NOMO-1 (cell line): Measurements from ENCODE around the gene BCAR1.
A peak's percentile ranks its signal among the peaks of the same experiment; 100 is the strongest.
"Not testable (repeated sequence)": the region's sequence is repeated elsewhere in the genome, so short reads cannot be mapped to it uniquely, and the experiment has no call there.

Experiments used
- DNase-seq, 2 experiments: peaks; one replicate each; lab custom pipeline; 2025; ENCODE audit not compliant: unreplicated experiment in 2 of 2; lab: John Stamatoyannopoulos, UW

BCAR1 gene

DNA sequence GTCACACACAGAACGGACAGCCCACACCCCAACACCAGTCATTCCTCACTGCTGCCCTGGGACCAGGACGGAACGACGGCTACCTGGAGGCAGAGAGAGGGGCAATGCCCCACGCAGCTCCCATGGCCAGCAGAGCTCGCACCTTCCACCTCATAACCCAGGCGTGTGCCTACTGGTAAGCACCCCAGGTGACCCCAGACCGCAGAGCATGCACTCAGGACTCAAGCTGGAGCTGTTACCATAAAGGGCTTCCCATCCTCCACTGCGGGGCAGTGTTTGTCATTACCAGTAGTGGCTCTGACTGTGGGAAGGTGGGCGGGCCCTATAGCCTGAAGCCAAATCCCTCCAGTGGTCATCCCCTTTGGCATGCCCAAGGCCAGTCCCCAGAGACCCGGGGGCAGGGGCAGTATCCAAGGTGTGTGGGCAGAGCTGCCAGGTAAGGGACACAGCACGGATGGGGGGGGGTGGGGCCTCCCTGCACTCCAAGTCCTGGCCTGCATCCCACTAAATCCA lies 4.7 kb upstream of the BCAR1 start:
- no peak for DNase-seq

DNA sequence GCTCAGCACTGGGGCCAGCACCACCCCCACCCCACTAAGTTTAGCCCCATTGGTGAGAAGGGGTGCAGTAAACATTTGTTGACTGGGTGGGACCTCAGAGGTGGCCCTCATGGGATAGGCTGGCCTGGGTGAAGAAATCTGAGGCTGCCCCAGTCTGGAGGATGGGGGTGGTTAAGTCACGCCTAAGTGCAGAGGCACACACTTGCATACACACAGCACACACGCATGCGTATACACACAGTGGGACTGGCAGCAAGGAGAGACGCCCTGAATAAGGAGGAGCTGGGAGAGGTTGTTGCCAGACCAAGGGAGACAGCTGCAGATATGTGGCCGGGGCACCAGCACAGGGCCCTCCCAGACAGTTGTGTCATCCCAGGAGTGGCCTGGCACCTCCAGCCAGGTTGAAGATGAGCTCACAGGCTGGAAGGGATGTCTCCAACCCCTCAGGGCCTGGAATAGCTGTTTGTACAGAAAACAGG lies 3.0 kb upstream of the BCAR1 start:
- DNase-seq = no peak

GRCh38 chr16:75252946-75253911 lies 1.8 kb upstream of the BCAR1 start:
- no peak for DNase-seq

DNA sequence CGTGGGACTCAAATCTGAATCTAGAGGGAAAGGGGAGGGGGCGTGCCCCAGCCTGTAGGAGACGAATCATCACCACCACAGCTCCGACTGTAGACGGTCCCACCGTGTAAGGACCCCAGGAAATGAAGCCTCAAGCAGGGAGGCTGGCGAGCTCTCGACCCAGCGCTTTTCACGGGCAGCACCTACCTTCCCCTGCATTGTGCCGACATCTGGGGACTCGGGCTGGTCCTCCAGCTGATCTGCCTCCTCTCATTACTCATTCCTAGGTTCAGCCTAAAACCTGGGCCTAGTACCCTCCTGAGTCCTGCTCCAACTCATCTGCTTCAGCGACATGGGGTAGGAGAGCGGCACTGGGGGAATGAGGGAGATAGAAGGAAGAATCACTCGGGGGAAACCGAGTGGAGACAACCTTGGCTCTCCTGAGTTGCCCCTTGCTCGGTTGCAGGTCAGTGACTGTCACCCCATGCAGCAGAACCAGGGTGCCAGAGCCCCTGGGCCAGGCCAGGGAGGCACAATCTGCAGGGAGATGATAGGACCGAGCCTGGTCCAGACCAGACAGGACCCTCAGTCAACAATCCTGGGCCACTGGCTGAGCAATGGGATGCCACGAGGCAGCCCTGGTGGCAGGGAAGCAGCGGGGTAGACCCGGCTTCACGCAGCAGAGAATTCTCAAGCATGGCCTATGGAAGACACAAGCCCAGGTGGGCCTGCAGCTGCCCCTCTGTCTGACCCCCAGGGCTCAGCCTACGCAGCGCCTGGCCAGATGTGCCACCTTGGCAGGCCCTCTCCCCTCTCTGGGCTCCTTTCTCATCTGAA lies 833 bp upstream of the BCAR1 start:
- DNase-seq = no peak

GRCh38 chr16:75250809-75251279 lies 580 bp downstream of the BCAR1 start:
- peak in 1 of 2 experiments; percentile 17 for DNase-seq

DNA sequence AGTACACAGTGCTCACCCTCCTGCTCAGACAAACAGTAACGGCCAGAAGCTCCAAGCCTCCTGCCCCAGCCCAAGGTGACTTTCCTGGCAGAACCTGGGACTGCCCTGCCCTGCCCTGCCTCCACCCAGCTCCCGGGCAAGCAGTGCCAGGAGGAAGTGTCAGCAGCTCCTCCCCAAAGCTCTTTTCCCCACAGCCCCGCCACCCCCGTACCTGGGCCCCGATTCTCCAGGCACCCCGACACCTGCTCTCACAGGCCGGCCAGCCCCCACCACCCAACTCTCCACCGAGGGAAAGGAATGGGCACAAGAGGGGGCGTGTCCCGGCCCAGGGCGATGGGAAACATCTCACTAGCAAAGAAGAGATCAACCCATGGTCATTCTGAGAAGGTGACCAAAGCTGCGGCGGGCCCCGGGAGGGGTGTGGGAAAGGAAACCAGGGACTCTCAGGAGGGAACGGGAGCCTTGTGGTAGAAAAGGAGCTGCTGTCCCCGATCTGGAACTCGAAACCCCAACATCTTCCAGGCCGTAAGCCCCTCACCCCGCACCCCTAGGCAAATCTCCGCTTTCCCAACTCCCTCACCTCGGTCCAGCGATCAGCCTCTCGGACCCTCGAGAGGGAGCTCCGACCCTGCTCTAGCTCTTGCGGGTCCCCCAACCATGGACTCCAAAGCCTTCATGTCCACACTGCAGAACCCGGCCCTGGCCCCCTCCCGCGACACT lies 1.2 kb downstream of the BCAR1 start:
- no peak for DNase-seq

DNA sequence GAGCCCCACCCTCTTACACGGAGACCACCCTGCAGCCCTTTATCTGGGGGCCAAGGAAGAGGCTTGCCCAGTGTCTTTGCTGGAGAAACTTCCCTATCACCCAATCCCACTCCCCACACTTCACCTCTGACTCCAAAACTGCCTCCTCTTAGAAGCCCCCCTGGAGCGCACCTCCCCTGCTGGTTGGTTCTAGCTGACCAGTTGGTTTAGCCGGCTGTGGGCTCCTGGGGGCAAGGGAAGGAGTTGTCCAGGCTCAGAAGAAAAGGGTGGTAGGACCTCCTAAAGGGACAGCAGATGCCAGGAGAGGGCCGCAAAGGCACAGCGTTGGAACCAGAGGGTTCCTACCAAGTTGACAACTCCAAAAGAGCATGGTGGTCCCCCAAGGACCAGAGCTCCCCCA lies 2.0 kb downstream of the BCAR1 start:
- DNase-seq = no peak

GRCh38 chr16:75248536-75249380 lies 2.7 kb downstream of the BCAR1 start:
- DNase-seq = no peak

- no peak for DNase-seq
Observed at GRCh38 chr16:75248142-75248535, 3.3 kb downstream of the BCAR1 start.

DNA sequence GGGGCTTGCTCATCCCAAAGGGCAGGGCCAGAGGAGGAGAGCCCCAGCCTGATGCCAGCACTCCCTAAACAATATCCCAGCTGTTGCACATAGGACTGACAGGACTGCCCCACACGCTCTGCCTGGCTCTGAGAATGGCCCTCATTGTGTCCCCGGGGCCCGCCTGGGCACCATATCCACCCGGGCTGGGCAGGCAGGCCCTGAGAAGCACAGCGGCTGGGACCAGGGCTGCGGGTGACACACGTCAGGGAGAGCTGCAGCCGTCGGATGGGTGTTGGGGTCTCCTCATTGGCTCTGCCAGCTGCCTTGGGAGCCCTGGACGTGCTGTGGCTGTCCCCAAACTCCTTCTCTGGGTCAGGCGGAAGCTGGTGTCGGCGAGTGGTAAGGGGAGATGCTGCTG lies 4.2 kb downstream of the BCAR1 start:
- DNase-seq = no peak

DNA sequence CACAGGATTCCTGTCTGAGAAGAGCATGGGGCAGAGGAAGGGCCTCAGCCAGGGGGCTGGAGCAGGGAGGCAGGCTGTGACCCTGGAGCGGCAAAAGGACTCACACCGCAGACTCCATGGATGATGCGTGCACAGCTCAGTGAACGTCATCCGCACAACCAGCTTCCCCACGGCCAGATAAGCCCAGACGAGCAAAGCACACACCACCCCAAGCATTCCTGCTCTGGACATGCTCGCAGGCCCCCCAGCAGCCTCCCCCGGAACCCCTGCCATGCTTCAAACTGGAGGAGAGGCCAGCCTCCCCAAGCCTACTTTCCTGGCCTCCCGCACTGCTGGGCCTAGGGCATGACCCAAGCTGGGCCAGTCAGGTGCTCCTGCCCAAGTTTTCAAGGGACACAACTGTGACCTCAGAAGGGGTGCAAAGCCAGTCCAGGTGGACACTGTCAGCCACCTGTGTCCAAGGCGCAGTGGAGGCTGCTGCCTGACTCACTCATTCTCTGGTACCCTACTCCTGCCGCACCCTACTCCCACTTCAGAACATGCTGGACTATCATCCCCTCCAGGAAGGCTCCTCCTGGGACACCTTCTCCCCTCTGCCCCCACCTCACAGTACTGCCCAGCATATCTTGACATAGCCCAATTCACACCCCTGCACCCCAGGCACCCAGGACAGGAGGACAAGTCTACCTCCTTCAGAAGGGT lies 4.8 kb downstream of the BCAR1 start:
- no peak for DNase-seq

- DNase-seq = peak; percentile 24 to 65
Observed at GRCh38 chr16:75244844-75245758, 6.3 kb downstream of the BCAR1 start.

DNA sequence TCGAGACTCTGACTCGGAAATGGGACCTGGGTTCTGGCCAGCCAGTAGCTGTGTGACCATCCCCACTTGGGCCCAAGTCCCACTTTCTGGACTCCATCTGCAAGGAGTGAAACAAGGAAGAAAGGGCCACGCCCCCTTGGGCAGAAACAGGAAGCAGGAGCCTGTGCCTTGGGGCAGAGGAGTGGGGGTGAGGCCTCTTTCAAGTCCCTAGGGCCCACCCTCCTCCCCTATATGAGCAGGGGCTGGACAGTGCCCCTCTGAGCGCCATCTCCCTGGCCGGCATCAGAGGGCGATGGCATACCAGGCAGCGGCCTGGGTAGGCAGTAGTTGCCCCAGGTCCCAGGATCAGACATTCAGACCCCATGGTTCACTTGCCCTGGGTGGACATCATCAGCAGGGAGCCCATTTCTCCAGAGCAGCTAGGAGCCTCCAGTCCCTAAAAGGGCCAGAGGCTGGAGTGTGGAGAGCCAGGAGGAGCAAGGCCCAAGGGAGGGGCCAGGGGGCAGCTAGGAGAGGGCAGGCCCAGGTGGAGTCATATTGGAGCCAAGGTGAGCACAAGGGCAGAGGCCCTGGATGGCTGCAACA lies 7.1 kb downstream of the BCAR1 start:
- peak; percentile 16 to 29 for DNase-seq

- DNase-seq = no peak
Observed at GRCh38 chr16:75243667-75244224, 7.7 kb downstream of the BCAR1 start.

DNA sequence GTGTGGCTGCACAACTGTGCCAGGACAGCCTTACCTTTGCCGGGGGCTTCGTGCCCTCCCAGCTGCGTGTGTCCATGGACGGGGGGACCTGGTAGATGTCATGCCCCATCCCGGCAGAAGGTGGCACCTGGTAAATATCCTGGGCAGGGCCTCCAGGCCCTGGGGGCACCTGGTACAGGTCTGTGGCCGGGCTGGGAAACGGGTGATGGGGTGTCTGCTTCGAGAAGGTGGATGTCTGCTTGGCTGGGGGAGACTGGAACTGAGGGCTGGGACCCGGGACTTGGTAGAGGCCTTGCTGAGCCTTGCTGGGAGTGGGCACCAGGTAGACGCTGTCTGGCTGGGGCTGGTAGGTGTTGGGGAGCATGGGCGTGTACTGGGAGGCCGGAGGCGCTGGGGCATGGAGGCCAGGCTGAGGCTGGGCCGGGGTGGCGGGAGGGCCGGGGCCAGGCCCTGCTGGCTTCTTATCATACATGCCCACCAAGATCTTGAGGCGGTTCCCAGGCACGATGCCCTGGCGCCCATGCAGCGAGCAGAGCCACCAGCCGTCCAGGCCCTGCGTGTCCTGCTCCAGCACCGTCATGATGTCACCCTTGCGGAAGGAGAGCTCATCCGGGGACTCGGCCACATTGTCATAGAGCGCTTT lies 8.9 kb downstream of the BCAR1 start:
- DNase-seq = not testable (repeated sequence)

DNA sequence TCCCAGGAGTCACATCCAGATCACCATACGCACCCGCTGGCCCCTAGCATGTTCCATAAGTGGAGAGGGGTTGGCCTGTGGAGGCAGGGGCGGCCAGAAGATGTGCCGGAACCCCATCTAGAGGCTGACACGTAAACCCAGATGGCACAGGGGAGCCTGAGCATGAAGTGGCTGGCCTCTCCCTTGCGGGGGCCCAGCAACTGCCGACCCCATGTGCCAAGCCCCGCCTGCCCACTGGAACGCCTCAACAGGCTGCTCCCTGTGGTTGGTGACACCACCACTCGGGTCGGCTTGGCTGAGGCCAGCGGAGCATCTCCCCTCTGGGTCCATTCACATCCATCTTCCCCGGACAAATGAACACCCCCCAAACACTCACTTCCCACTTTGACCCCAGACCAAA lies 9.5 kb downstream of the BCAR1 start:
- DNase-seq = no peak

DNA sequence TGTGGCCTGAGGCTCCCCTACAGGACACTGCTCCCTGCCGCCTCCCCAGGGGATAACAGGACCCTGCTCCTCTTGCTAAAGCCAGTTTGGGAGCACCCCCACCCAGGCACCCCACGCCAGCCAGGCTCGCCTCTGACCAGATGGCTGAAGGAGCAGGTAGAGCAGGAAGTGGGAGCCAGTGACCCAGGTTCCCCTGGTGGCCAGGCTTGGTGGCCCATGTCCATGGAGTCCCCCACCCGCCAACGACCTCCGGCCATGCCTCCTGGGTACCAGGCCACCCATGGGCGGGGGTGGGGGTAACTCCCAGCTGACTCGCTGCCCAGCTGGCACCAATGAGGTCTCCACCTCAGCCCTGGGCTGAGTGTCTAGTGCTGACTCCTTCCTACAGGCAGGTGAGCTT lies 10.0 kb downstream of the BCAR1 start:
- no peak for DNase-seq
